NCI-H2171 (cell line): ENCODE results near the gene GGACT.
"Not testable (repeated sequence)": the region's sequence is repeated elsewhere in the genome, so short reads cannot be mapped to it uniquely, and the experiment has no call there.

ENCODE experiments used
- DNase-seq: peaks from one replicate; lab custom pipeline; 2025; lab: John Stamatoyannopoulos, UW

The GGACT gene

DNA sequence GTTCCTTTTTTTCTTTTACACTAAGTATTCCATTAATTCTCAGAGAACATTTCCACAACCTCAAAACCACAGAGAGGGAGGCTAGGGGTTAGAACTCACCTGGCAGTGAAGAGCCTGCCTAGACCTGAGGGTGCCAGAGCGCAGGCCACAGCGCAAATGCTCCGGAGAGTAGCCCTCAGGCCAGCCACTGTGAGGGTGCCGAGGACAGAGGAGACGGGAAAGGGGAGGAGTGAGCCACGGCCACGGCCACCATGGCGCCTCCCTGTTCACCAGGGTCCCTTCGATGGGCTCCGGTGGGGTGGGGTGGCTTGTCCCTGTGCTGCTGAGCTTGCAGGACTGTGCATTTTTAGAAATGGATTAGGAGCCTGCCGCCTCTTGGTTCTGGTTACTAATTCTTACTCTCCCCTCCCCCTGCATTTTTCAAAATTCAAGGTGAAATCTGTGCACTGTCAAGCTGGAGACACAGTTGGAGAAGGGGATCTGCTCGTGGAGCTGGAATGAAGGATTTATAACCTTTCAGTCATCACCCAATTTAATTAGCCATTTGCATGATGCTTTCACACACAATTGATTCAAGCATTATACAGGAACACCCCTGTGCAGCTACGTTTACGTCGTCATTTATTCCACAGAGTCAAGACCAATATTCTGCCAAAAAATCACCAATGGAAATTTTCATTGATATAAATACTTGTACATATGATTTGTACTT is 58.8 kb downstream of the GGACT start:
- DNase-seq = no peak

DNA sequence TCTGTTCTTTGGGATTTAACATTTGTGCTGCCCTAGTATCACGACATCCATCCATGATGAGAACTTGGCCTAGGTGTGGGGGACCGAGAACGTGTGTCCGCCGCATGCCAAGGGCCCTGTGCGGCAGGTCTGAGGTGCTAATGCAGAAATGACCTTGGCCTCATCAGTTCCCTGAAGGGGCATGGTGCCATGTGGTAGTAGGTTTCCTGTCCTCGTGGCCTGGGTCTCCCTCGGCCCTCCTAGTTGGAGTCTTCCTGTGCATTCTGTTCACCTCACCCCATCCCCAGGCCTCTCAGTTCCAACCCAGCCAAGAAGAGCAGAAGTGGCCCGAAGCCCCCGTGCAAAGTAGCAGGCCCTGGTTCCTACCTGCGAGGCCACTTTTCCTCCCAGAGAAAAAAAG is 59.8 kb downstream of the GGACT start:
- DNase-seq = no peak

DNA sequence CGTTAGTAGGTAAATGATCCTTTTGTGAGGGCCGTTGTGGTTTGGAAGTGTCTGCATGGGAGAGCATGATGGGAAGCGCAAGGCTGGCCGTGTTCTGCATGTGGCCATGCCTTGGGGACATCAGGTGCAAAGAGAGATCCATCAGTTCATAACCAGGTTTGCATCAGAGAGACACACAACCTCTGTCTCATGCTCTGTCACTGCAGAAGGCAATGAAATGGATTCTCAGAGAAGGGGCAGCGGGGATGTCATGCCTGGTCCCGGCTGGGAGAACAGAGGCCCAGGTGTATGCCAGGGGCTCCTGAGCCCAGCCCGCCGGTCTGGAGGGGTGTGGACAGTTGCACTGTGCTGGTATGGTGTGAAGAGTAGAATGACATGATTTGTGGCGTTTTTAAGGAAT is 60.2 kb downstream of the GGACT start:
- DNase-seq = no peak

DNA sequence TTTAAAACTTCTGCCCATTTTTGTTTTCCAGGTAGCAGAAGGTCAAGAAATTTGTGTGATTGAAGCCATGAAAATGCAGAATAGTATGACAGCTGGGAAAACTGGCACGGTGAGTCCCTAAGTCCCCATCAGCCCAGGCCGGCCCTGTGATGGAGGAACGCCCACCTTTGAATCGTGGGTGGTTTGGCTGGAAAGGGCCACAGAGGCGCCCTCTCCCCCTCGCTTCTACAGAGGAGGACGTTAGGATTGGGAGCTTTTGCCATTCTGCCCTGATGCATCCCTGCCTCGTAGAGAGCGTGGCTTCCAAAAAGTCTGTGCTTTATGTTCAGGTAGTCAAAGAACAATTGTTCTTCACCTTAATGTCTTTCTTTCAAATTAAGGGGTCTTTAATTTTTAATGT is 60.9 kb downstream of the GGACT start:
- no peak for DNase-seq

DNA sequence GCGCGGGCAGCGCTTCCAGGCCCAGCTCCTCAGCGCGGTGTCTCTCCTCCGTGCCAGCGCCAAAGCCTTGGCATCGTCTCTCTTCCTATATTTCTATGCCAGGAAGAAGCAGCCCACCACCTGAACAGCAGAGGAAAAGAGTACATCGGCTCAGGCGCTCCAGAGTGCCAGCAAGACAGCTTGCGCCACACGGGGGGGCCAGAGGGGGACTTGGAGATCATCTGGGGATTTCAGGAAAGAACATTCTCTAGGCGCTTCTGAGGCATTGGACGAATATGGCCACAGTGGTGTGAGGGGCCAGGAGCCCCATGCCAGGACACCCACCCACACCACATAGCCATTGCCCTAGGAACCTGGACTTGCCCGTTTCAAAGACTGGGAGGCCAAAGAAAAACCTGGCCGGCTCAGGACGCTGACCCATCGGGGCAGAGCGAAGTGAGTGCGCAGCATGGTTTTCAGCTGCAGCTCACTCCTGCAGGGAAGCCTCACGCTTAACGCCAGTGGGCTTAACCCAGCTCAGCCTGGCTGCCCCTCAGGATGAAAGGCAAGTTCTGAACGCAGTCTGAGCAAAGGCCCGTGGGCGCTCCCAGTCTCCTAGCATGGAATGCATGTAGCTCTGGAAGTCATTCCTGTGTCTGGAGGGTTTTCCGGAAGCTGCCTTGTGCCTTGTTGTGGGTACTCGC is 62.1 kb downstream of the GGACT start:
- no peak for DNase-seq

DNA sequence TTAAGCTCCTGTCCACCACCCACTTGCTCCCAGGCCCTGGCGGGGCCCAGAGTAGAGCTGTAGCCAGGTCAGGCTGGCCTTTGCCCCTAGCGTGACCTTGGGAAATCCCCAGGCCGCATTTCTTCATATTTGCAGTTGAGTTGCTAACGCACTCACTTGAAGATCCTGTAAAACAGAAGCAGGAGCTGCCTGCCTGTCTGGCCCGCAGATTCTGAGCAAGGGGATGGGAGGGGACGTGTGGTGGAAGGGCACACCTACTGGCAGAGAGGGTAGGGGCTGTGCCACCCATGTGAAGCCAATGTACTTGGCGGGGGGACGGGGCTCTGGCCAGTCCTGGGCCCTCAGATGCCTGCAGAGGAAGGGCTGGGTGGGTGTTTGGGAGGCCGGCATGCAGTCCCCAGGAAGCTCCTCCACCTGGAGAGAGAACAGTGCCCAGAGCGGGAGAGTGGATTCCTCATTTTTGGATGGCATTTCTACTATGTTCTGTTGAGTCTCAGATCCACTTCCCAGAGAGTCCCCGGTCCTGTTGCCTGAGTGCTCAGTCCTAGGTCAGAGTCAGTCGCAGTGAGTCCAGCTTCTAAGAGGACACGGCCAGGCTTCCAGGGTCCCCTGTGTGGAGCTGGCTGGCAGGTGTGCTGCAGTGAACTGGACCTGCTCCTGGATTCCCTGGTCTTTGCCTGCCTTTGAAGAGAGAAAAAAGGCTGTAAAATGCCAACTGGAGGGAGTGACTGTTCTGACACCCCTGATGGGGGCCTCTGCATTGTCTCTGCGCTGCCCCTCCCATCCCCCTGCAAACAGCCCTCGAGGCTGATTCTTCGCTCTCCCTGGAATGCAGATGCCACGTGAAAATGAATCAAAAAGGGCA is 62.9 kb downstream of the GGACT start:
- DNase-seq = no peak

DNA sequence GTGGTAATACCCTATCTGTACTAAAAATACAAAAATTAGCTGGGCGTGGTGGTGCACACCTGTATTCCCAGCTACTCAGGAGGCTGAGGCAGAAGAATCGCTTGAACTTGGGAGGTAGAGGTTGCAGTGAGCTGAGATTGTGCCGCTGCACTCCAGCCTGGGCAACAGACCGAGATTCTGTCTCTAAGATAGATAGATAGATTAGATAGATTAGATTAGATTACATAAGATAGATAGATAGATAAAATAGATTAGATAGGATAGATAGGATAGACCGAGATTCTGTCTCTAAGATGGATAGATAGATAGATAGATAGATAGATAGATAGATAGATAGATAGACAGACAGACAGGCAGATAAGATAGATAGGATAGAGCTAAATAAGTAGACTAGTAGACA is 63.9 kb downstream of the GGACT start:
- DNase-seq = not testable (repeated sequence)

DNA sequence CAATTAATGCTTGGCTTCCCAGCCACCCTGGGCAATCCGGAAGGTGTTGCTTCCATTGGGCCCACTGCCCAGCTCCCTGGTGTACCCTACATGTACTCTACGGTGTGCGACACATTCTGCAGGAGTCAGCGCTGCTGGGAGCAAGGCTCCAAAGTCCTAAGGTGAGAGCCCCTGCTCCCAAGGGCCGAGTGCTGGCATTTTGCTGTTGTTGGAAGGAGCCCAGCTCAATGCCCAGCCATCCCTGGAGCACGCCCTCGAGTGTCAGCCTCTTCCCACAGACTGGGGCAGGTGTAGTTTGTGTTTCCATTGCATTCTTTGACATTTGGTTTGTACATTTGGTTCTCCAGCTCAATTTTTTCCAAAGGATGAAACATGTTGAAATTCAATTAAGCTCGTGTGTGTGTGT is 64.6 kb downstream of the GGACT start:
- DNase-seq = no peak

DNA sequence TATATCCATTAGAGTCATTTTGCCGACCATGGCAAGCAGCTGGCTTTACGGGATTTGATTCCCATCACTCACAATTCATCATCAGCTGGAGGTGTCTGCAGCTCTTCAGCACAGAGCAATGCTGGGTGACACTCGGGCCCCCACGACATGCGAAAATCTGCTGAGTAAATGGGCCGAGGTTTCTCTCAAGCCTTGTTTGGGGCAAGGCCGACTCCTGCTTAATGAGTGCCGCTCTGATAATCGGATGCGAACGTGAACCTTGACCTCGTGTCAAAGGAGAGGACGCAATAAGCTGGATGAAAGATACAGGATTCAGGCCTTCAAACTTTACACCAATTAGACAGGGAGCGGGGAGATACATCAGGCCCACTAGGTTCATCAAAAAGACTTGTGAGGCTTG is 65.2 kb downstream of the GGACT start:
- DNase-seq = no peak

DNA sequence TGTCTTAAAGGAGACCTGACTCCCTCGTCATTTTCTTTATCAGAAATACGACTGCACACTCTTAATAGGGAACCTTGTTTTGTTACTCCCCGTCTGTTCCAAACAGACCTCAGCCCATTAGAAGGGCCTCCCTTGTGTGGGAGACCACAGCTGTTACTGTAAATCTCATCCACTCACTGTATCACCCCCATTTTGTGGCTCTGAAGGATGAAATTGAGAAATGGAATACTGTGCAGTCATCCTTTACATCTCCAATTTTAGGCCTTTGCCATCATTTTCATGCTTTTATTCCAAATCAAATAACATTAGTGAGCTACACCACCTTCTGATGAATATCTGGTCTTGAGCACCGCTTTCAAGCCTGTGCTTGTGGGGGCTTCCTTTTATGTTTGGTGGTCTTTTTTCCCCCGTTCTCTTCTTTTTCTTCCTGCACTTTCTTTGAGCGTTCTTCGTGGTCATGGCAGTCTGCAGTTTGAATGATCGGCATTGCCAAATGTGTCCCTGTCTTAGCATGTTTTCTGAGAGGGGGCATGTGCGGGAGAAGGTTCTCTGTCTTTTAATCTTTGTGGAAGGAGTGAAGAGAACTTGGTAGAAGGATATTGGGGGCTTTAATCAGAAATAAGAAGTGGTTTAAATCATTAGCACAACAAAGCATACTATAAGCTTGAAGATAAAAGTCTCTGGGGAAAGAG is 65.8 kb downstream of the GGACT start:
- DNase-seq = peak; percentile 78

DNA sequence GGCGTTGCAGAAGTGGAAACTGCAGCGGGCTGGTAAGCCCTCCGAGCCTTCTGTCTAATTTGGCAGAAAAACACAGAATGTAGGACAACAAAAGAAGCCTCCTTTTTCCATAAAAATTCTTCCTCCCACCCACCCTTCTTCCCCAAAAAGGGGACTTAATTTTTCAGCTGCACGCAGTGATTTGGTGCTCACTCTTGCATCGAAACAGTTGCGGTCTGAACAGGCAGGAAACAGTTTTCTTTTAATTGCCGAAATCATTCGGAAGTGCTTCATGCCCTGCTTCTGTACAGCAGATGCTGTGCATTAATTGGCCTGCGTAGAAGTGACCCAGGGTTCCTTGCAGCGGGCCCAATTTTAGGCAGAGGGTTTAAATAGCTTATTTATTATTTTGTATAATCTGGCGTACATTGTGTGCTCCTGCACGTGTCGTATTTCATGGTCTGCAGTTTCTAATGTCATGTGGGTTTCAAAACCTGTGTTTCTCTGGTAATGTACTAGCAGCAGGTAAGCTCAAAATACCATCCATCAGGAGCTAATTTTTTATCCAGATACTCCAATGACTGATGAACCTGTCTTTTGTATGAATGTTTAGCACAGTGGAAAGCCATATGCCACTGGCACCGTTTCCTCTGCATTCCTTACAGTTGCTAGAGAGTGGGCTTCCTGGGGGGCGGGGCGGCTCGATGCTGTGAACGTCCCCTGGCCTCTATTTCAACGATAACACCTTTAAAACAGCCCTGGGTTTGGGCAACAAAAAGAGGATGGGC is 66.6 kb downstream of the GGACT start:
- peak; percentile 78 for DNase-seq

DNA sequence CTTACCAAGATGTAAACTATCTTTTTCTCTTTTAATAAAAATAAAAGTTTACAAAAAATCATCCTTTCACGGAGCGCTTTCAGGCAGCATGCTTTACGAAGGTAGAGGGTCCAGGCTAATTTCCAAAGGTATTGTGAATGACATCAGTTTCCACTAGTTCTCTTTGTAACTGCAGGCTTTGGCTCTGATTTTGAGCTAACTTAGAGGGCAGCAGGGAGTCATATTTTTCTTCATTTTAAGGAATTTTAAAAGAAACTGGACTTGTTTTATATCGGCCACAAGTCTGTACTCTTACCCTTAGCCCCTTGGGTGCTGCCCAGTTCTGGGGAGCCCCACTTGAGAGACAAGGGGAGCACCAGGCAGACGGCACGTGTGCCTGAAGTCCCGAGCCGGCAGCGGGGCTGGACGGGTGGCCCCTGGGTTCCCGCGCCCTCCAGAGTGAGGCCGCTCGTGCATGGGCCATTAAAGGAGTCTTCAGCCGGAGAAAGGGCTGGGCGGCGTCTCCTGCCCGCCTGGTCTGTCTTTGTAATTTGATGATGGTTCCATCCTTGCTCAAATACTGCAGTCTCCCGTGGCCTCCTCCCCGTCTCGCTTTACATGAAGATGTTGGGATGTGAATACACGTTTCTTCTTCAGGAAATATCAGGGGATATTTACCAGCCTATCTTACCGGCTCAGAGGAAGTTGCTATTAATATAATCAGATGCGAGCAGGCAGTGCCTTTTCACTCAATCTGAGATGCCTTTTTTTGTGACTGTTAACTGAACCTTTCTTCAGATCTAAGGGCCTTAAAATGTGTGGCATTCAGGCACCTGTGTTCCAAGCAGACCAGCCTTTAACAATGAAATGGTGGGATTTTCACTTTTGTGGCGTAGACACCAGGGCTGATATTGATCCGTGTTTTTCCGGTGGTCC is 67.4 kb downstream of the GGACT start:
- DNase-seq = no peak

DNA sequence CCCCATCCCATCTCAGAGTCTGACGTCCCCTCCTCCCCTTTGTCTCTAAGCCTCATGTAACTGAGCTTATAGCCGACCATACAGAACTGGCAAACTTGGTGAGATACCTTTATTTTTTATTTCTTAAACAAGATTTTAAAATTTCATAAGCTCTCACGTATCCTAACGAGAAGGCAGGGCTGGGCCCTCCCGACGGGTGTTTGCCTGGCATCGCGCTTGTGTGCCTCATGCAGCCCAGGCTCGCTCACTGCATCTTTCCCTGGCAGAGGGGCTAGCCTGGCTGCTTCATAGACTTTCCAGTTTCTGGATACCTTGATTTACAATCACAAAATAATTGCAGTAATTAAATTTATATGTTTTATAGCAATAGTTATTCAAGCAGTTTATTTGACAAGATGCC is 69.0 kb downstream of the GGACT start:
- no peak for DNase-seq

DNA sequence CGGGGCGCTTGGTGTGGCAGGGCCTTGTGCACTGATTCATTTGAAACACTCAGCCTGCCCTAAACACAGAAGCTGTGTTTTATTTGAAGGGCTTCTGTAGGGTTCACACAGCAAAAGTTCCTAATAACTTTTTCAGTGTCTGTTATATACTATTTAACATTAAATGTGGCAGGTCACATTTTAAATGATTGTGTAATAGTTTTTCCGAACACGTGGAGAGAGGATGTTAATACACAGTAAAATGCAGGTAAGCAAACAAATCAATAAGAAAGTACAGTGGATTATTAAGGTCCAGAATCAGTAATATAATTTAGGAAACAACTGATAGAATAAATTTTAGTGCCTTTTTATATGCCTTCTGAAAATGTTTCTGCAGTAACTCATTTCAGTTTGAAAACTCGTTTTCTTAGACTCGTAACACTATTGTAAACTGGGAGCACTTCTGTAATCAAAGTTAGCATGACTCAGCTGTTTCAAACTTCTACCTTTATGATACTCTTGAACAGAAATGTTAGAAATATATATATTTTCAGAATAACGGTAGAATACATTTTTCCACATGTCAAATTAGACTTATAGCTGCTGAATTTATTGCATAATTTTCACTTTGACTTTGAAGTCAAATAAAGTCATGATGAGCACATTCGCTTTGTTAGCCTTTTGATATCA is 70.1 kb downstream of the GGACT start:
- DNase-seq = no peak

DNA sequence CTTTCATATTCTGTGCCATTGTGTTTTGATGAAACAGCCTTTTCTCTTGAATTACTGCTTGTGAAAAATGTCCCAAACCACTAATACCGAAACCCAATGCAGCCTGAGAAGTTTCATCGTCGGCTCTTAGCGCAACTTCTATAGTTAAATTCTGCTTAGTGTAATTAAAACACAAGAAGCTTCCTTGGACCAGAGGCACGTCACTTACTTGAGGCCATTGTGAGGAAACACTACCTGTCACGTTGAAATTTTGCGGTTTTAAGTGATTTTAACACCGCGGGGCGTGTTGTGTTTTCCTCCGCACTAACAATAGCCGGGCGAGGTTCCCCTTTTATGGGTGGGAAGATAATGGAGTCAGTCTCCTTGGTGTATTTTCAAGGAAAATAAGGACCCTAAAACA is 70.9 kb downstream of the GGACT start:
- no peak for DNase-seq

DNA sequence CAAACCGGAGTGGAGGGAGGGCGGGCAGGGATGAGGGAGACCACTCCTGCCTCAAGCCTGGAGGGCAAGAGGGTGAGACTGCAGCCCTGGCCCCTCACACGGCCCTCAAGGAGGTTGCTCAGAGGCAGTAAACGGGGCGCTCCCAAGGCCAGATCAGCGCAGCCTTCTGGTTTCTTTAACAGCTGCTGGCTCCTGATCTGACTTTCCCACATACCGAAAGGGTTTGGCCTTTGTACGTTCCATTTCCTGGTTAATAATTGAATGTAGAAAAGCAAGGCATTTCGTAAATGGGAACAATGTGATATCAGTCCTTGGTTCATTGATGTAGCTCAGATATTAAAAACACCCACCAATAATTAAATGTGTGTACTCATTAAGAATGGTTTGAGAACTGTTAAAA is 71.5 kb downstream of the GGACT start:
- no peak for DNase-seq

DNA sequence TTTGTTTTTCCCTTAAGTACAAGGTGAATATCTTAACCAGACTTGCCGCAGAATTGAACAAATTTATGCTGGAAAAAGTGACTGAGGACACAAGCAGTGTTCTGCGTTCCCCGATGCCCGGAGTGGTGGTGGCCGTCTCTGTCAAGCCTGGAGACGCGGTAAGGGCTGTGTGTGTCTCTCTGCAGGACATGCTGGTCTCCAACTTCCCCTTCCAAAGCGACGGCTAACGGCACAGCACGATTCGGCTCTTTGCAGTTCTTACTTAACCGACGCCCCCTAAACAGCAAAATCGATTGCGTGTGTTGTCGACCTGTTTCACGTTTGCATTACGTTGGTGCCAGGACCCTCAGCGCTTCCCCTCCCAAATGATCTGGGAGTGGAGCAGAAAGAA is 73.2 kb downstream of the GGACT start:
- no peak for DNase-seq

DNA sequence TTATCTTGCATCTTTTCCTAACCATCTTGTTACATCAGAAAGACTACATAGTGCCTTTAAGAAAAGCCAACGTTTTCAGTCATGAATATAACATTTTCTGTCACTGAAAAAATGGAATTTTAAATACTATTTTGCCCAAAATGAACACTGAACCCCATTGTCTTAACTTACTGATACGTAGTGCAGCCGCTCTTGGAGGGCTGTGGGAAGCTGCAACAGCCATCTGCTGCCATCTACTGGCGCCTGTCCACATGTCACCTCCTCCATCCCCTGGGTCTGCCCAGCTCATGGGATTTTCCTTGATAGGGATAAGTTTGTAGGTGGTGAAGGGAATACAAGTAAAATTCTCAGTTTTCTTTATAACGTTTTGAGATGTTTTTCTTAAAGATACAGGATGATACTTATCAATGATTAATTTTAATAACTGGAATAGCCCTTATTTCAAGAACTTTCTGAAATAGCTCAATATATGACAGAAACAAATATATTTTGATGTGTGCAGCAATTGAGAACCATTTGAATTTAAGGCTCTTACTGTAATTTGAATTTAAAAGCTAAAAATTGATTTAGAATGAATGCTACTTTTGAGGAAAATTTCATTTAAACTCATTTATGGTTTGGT is 73.7 kb downstream of the GGACT start:
- peak; percentile 80 for DNase-seq

DNA sequence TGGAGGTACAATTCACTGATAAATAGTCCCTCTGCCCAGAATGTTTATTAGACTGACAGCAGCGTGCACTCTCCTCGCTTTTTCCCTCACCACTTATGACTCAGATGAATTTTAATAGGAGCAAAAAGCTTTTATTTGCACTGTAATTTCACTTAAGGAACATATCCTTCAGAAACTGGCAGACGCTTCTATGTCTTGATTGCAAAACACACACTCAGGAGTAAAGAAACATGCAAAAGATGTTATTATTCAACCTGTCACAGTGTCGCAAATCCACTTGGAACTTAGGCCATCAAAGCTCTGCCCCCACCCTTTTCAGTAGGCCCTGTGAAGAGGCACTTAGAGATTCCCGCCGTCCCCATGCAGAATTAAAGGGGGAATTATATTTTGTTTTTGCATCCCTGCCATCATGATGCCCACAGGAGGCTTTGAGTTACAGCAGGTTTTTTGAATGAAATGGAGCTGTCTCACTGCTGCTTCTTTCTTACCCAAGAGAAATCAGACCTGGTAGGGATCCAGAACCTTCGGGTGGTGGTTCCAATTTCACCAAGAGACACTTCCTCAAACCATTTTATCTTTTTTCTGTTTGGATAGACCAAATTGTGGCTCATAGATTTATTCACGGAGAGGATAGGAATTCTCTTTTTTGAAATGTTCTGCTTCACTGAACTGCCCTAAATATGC is 74.5 kb downstream of the GGACT start:
- no peak for DNase-seq
